GM18517 (cell line): ENCODE measurements around the gene NACA.
A peak's percentile ranks its signal among the peaks of the same experiment; 100 is the strongest.

Experiments used
- ATAC-seq: cut with Tn5 transposase; IDR thresholded peaks from one replicate; pipeline ENCODE4 v1.9.1; 2021; ENCODE audit warnings: mild to moderate bottlenecking, moderate library complexity; ENCODE audit not compliant: unreplicated experiment

Gene NACA

GRCh38 chr12:56694161-56694560 lies 30.9 kb downstream of the NACA start:
- ATAC-seq = no peak

- no peak for ATAC-seq
Measured at GRCh38 chr12:56688846-56689109, 36.3 kb downstream of the NACA start.

DNA sequence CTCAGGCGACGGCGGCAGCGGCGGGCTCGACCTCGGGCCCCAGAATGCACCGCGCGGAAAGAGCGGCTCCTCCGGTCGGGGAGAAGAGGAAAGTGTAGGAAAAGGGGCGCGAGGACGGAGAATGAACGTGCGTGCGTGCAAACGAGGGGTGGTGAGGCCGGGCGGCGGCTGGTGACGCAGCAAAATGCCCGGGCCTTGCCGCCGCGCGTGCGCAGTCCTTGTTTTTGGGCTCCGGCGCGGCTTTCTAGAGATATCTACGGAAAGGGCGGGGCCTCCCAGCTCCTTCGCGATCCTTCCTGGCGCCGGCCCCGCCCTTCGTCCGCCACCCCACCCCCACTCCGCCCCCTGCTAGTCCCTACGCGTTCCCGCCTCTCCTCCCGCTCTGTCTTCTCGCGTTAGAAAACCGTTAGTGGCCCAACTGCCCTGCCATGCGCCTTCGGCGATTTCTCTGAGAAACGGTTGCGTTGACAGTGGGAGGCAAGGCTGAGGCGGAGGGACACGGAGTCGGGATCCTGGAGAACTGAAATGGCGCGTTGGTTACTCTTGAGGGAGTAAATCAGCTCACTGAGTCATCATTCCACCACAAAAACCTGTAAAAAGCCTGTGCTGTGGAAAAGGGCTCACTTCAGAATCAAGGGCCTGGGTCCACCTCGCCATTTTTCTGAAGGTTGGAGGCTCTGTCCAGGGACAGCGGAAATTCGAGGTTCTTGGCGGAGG lies 36.8 kb downstream of the NACA start, which contains the start of gene PTGES3:
TSS of gene PTGES3 (minus strand) at position 156 of the 717 bp plus-strand sequence. CDS start 285 bp downstream, outside the sequence.
- peak; percentile 56 for ATAC-seq

DNA sequence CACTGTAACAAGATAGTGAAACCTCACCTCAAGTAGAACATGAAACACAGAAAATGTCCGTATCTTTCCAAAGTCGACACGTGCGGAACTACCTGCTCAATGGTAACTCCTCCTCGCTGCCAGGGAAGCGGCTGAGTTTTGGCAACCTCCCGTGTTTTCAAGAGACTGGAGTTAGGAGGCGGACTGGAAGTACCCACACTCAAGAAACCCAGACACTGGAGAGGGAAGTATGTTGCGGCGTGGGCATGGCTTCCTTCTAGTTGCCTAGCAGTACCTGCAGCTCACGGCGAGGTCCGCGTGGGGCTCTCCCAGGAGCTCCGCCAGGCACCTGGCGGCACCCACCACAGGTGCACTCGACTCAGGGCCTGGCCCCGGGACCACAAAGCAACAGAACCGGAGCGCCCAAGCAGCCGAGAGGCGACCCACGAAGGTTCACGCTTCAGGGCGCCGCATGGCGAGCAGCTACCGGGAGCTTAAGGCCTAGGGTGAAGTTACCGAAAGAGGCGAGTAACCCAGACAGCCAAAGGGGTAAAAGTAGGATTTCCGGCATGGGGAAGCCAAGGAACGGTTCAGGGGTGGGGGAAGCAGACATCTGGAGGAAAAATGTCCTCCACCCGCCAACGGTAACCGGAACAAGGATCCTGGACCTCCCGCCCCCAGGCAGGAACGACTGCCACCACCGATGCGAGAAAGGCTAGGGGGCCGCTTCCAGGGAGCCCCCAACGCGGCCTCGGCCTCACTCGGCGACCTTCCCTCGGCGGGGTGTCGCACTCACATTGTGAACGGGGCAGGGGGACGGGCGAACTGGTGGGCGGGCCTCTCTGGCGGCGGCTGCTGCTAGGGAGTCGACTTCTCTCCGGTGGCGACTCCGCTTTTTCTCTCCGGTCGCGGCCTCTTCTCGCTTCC lies 37.6 kb downstream of the NACA start:
- ATAC-seq = peak; percentile 8

DNA sequence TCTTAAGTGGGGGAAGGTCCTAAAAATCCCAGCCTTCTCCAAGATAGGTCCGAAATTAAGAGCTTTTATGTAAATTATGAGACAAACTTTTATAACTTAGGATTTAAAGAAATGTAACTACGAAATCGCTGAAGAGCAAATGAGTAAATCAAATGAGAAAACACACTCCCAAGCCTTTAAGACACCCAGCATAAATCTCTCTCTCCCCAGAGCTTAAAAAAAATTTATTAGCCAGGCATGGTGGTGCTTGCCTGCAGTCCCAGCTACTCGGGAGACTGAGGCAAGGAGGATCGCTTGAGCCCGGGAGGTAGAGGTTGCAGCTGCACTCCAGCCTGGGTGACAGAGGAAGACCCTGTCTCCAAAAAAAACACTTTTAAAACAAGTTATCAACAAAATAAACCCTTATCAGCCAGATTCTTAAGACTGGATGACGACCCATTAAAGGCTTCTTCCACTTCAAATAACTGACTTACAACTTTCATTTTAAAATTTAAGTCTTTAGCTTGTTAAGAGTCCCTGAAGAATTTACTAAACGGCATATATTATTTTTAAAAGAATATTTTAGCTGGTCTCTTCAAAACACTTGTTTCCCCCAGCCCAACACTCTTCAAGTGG lies 40.2 kb downstream of the NACA start:
- no peak for ATAC-seq

DNA sequence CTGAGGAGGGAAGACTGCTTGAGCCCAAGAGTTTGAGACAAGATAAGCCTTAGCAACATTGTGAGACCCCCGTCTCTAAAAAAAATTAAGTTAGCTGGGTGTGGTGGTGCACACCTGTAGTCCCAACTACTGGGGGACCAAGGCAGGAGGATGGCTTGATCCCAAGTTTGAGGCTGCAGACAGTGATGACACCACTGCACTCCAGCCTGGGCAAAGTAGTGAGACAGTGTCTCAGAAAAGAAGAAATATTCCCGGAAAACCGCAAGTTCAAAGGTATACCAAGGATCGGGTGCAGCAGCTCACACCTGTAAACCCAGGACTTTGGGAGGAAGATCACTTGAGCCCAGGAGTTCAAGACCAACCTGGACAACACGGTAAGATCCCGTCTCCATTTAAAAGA lies 42.8 kb downstream of the NACA start:
- ATAC-seq = no peak

- no peak for ATAC-seq
Measured at GRCh38 chr12:56679883-56680575, 45.1 kb downstream of the NACA start.

- no peak for ATAC-seq
Measured at GRCh38 chr12:56678852-56679251, 46.2 kb downstream of the NACA start.

DNA sequence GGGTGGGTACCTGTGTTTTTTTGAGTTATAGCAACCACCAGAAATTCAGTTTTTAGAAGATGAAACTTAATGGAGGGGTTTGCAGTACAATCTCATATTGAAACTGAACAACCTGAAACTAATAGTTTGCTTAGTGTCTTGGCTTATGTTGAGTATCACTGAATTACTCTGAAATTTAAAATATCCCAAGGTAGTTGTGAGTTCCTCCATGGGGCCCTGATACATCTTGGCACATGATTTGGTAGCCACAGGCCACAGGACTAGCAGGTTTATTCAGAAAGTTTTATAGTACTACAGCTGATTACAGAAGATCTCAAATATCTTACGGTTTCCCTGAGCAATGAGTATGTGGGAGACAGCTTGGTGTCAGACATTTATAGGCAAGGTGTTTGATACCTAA lies 47.4 kb downstream of the NACA start:
- ATAC-seq = peak; percentile 62

GRCh38 chr12:56676851-56677580 lies 48.1 kb downstream of the NACA start:
- ATAC-seq = no peak

GRCh38 chr12:56671608-56672007 lies 53.5 kb downstream of the NACA start:
- ATAC-seq = no peak

DNA sequence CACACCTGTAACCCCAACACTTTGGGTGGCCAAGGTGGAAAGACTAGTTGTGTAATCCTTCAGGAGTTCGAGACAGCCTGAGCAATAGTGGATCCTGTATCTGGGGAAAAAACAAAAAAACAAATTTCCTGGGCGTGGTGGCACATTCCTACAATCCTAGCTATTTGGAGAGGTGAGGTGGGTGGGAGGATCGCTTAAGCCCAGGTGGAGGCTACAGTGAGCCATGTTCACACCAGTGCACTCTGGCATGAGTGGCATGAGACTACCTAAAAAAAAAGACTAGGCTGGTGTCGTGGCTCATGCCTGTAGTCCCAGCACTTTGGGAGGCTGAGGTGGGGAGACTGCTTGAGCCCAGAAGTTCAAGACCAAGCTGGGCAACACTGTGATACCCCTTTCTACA lies 54.3 kb downstream of the NACA start:
- ATAC-seq = no peak

GRCh38 chr12:56668197-56668457 lies 57.0 kb downstream of the NACA start:
- ATAC-seq = no peak
